Subcutaneous adipose tissue (tissue), 4 donors: ENCODE measurements around the gene SIN3A. TPM values are rescaled to one million over a fixed set of nuclear protein-coding genes. Genes with fewer than 3 reads are reported as not detected.

Experiments
- CTCF ChIP-seq: fragments of 450-650 bp; IDR thresholded peaks from one replicate; pipeline ENCODE4 v1.5.1; 2016; ENCODE audit warnings: low read depth, mild to moderate bottlenecking, control low read depth, antibody characterized with exemption, moderate library complexity
- total RNA-seq, 4 donors: library from RNA; depleted of rRNA; stranded (reverse); fragments of >200 nt; gene quantifications; one replicate each; pipeline ENCODE4 v1.1.0, GENCODE V29; 2016

The SIN3A gene
- total RNA-seq, 4 donors from 2014 or later: 29.5 to 48.6 (median 33.0) TPM

GRCh38 chr15:75380773-75381172, 70.7 kb downstream of the SIN3A start:
- TF ChIP-seq CTCF: no peak

GRCh38 chr15:75371901-75372688, 79.4 kb downstream of the SIN3A start:
- no peak for TF ChIP-seq CTCF

GRCh38 chr15:75371486-75371885, 80.0 kb downstream of the SIN3A start:
- TF ChIP-seq CTCF: no peak

- no peak for TF ChIP-seq CTCF
Measured at GRCh38 chr15:75369897-75370581, 81.5 kb downstream of the SIN3A start.

- no peak for TF ChIP-seq CTCF
Measured at GRCh38 chr15:75368689-75369239, 82.7 kb downstream of the SIN3A start.

GRCh38 chr15:75367913-75368688, 83.4 kb downstream of the SIN3A start, which contains the start of gene MAN2C1:
TSS of gene MAN2C1 (minus strand) at chr15:75368607. CDS start at chr15:75368583, 24 bp downstream.
- no peak for TF ChIP-seq CTCF
